ENCODE measurements around the gene SCN2A. TPM values are rescaled to one million over a fixed set of nuclear protein-coding genes. Genes with fewer than 3 reads are reported as not detected.

The SCN2A gene
- total RNA-seq, 1 experiment from 2014 or later: 0.24 TPM

DNA sequence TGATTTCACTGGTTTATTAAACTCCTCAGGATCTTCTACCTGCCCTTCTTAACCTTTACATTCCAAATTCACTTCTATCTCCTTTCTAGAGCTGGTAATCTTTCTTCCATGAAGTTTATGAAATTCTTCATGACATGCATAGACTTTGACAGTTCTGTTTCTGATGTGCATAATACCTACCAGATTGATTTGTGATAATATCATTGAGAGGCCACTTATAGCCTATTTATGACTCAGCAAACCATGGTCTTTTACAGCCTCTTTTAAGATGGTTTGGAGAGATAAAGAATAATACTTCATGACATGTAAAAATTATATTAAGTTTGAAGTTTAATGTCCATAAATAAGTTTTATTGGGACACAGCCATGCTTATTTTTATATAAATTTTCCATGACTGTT is 14.0 kb downstream of the SCN2A start:
- Histone ChIP-seq H3K79me1 (ENCODE audit: insufficient read depth, low read depth, low read length, poor library complexity, severe bottlenecking) (no peaks in the 10 kb centered on the region), H3K27me3 (ENCODE audit: insufficient read depth, low read length) (no peaks in the 10 kb centered on the region)
- H3K36me3 Mint-ChIP-seq (ENCODE audit: insufficient read depth in 1 of 3, low read depth in 3 of 3): no peaks in the 10 kb centered on the region

More for the DNA sequence above, 14.0 kb downstream of the SCN2A start:
- Histone ChIP-seq H2BK20ac (ENCODE audit: low read depth, low read length, poor library complexity, severe bottlenecking) (no peak overlapping the region), H3K4ac (ENCODE audit: low read depth, low read length) (no peak overlapping the region), H2BK5ac (ENCODE audit: insufficient read length, low read length) (no peak overlapping the region), H2AK5ac (ENCODE audit: insufficient read length, low read length) (no peak overlapping the region), H2AFZ (ENCODE audit: low read length) (no peak overlapping the region), H2BK120ac (ENCODE audit: low read depth, low read length, poor library complexity, severe bottlenecking) (no peak overlapping the region), H4K91ac (ENCODE audit: insufficient read length, low read depth, low read length) (no peak overlapping the region), H3K14ac (ENCODE audit: insufficient read depth, low read length) (no peak overlapping the region), H3K9me3 (ENCODE audit: control insufficient read depth, low read depth, low read length) (no peaks in the 10 kb centered on the region), H3K4me1 (ENCODE audit: insufficient read depth, low read length) (no peaks in the 10 kb centered on the region), H3K79me2 (ENCODE audit: insufficient read depth, low read length) (no peaks in the 10 kb centered on the region), H4K20me1 (ENCODE audit: control insufficient read depth, insufficient read depth, insufficient read length) (no peaks in the 10 kb centered on the region), H3K27ac (ENCODE audit: insufficient read length, low read depth, low read length) (no peak overlapping the region), H3K9ac (ENCODE audit: extremely low read depth, insufficient read length, low read length) (no peak overlapping the region), H3T11ph (ENCODE audit: low read length) (no peak overlapping the region), H3K56ac (ENCODE audit: insufficient read length, low read depth, low read length) (no peak overlapping the region), H3K18ac (ENCODE audit: insufficient read length, low read depth, low read length) (no peak overlapping the region), H4K5ac (ENCODE audit: insufficient read length, low read depth, low read length) (no peak overlapping the region), H3K23ac (ENCODE audit: insufficient read length, low read depth, low read length) (no peak overlapping the region), H3K23me2 (ENCODE audit: insufficient read length, low read depth, low read length, poor library complexity, severe bottlenecking) (no peaks in the 10 kb centered on the region), H2BK15ac (ENCODE audit: low read depth, low read length) (no peak overlapping the region), H4K8ac (replicated peaks; ENCODE audit: insufficient read length, low read depth, low read length) (no peak overlapping the region), H2BK12ac (ENCODE audit: insufficient read length, low read depth, low read length) (no peak overlapping the region), H3K4me2 (ENCODE audit: insufficient read depth, insufficient read length, low read length) (no peak overlapping the region)
- no peaks in the 10 kb centered on the region; a peak in 1 of 5 replicates for H3K9me3 Mint-ChIP-seq
- no peak overlapping the region for H3K27ac Mint-ChIP-seq
- TF ChIP-seq, protein P1, sequence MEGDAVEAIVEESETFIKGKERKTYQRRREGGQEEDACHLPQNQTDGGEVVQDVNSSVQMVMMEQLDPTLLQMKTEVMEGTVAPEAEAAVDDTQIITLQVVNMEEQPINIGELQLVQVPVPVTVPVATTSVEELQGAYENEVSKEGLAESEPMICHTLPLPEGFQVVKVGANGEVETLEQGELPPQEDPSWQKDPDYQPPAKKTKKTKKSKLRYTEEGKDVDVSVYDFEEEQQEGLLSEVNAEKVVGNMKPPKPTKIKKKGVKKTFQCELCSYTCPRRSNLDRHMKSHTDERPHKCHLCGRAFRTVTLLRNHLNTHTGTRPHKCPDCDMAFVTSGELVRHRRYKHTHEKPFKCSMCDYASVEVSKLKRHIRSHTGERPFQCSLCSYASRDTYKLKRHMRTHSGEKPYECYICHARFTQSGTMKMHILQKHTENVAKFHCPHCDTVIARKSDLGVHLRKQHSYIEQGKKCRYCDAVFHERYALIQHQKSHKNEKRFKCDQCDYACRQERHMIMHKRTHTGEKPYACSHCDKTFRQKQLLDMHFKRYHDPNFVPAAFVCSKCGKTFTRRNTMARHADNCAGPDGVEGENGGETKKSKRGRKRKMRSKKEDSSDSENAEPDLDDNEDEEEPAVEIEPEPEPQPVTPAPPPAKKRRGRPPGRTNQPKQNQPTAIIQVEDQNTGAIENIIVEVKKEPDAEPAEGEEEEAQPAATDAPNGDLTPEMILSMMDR (conservative IDR thresholded peaks at IDR 0.05): no peak
- no peak for DNase-seq
- no peaks in the 10 kb centered on the region for H3K27me3 Mint-ChIP-seq (ENCODE audit: low read depth)
- H3K4me1 Mint-ChIP-seq: peaks cover 0 to 4% of the 10 kb centered on the region in 2 experiments; a peak in 2 of 4 replicates
- H3K4me3 Mint-ChIP-seq: no peak overlapping the region

Measured in H9 (cell line).